Suprapubic skin (tissue), 4 donors: ENCODE data around the gene ATIC.

Experiments
- EP300 ChIP-seq: sonication (generic); formaldehyde crosslinking; IDR thresholded peaks from one replicate; pipeline ENCODE4 v1.6.1; 2017; ENCODE audit warnings: antibody characterized with exemption
- POLR2A ChIP-seq, 2 donors: fragments of 450-650 bp; IDR thresholded peaks; one replicate each; pipeline ENCODE4 v1.6.1; 2017; ENCODE audit warnings: antibody characterized with exemption in 2 of 2, mild to moderate bottlenecking in 2 of 2, moderate library complexity in 2 of 2
- POLR2AphosphoS5 ChIP-seq, 3 donors: sonication (generic); formaldehyde crosslinking; IDR thresholded peaks; one replicate each; pipeline ENCODE4 v1.6.1; 2017; ENCODE audit warnings: antibody characterized with exemption in 3 of 3
- TF ChIP-seq, protein P1 (sequence below), 2 donors: fragments of 200-600 bp in 1 of 2; fragments of 450-650 bp in 1 of 2; sonication (generic) in 1 of 2; IDR thresholded peaks; one replicate each; pipeline ENCODE4 v1.5.1; 2016 to 2019; ENCODE audit warnings: antibody characterized with exemption in 2 of 2, mild to moderate bottlenecking in 1 of 2, moderate library complexity in 1 of 2

DNA sequence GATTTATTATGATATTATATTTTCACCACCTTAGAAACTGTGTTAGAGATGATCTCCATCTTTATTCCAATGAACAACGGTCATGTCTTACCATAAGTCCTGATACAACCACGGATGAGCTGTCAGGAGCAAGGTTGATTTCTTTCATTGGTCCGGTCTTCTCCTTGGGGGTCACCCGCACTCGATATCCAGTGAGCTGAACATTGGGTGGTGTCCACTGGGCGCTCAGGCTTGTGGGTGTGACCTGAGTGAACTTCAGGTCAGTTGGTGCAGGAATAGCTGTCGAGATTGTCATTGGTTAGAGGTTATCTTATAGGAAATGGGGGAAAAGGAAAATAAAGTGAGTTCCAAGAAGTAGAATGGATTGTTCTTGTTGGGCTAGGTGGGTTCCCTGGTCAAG is 67.2 kb downstream of the ATIC start:
- TF ChIP-seq, protein P1, sequence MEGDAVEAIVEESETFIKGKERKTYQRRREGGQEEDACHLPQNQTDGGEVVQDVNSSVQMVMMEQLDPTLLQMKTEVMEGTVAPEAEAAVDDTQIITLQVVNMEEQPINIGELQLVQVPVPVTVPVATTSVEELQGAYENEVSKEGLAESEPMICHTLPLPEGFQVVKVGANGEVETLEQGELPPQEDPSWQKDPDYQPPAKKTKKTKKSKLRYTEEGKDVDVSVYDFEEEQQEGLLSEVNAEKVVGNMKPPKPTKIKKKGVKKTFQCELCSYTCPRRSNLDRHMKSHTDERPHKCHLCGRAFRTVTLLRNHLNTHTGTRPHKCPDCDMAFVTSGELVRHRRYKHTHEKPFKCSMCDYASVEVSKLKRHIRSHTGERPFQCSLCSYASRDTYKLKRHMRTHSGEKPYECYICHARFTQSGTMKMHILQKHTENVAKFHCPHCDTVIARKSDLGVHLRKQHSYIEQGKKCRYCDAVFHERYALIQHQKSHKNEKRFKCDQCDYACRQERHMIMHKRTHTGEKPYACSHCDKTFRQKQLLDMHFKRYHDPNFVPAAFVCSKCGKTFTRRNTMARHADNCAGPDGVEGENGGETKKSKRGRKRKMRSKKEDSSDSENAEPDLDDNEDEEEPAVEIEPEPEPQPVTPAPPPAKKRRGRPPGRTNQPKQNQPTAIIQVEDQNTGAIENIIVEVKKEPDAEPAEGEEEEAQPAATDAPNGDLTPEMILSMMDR (IDR thresholded peaks at IDR 0.05), result no peak
- TF ChIP-seq POLR2A (IDR thresholded peaks at IDR 0.05) (no peak), EP300 (no peak), POLR2AphosphoS5 (IDR thresholded peaks at IDR 0.05) (no peak)
